HepG2 (cell line): Measurements from ENCODE around the gene SAAL1. TPM values are rescaled to one million over a fixed set of nuclear protein-coding genes. Genes with fewer than 3 reads are reported as not detected.

Source experiments
- CHCHD3 ChIP-seq: sonication (generic); formaldehyde crosslinking; IDR thresholded peaks from 2 replicates; pipeline ENCODE4 v1.8.0; 2022; ENCODE audit warnings: mild to moderate bottlenecking, missing genetic modification reagents, moderate library complexity
- EP300 ChIP-seq, 3 experiments: sonication (generic) in 1 of 3; formaldehyde crosslinking in 1 of 3; IDR thresholded peaks; 2 replicates each; pipeline versions ENCODE4 v1.5.1 to v1.6.1; 2011 to 2020; ENCODE audit warnings: low read depth in 2 of 3, low read length in 2 of 3, borderline replicate concordance in 1 of 3, improper control_type of control experiment in 1 of 3, mild to moderate bottlenecking in 1 of 3, missing genetic modification reagents in 1 of 3, moderate library complexity in 1 of 3
- FOXP1 ChIP-seq, 2 experiments: fragments of 450-650 bp in 1 of 2; IDR thresholded peaks; 2 replicates each; pipeline ENCODE4 v1.6.1; 2017 to 2018; ENCODE audit warnings: antibody characterized with exemption in 1 of 2
- KMT2B ChIP-seq: IDR thresholded peaks from 2 replicates; pipeline ENCODE4 v1.6.1; 2016; ENCODE audit warnings: missing genetic modification reagents, missing compliant biosample characterization
- MIXL1 ChIP-seq: IDR thresholded peaks from 2 replicates; pipeline ENCODE4 v1.6.1; 2016
- MLLT10 ChIP-seq: sonication (generic); formaldehyde crosslinking; IDR thresholded peaks from 2 replicates; pipeline ENCODE4 v1.4.0; 2020; ENCODE audit warnings: missing genetic modification reagents
- NBN ChIP-seq: fragments of 450-650 bp; conservative IDR thresholded peaks from 2 replicates; pipeline ENCODE4 v1.6.1; 2017
- RBM39 ChIP-seq: fragments of 200-400 bp; formaldehyde crosslinking; IDR thresholded peaks from one replicate; pipeline ENCODE4 v1.6.1; 2018; ENCODE audit warnings: antibody characterized with exemption, mild to moderate bottlenecking, low read depth, low read length; ENCODE audit not compliant: poor library complexity, severe bottlenecking
- SOX13 ChIP-seq, 3 experiments: fragments of 450-650 bp in 1 of 3; sonication (generic) in 1 of 3; formaldehyde crosslinking in 1 of 3; IDR thresholded peaks in 2 of 3; conservative IDR thresholded peaks in 1 of 3; 2 replicates each; pipeline versions ENCODE4 v1.5.0 to v1.6.1; 2016 to 2020; ENCODE audit warnings: antibody characterized with exemption in 1 of 3, mild to moderate bottlenecking in 1 of 3, missing compliant biosample characterization in 1 of 3, missing genetic modification reagents in 1 of 3, moderate library complexity in 1 of 3
- SOX6 ChIP-seq, 2 experiments: fragments of 450-650 bp in 1 of 2; sonication (generic) in 1 of 2; formaldehyde crosslinking in 1 of 2; IDR thresholded peaks; 2 replicates each; pipeline versions ENCODE4 v1.4.0 to v1.6.1; 2017 to 2020; ENCODE audit warnings: antibody characterized with exemption in 1 of 2, mild to moderate bottlenecking in 1 of 2, missing genetic modification reagents in 1 of 2
- TGIF2 ChIP-seq: IDR thresholded peaks from 2 replicates; pipeline ENCODE4 v1.6.1; 2016; ENCODE audit warnings: control low read depth, missing compliant biosample characterization
- YEATS2 ChIP-seq: sonication (generic); formaldehyde crosslinking; IDR thresholded peaks from 2 replicates; pipeline ENCODE4 v1.4.0; 2020; ENCODE audit warnings: missing genetic modification reagents, borderline replicate concordance
- ZNF230 ChIP-seq: sonication (generic); formaldehyde crosslinking; IDR thresholded peaks from 2 replicates; pipeline ENCODE4 v1.4.0; 2020; ENCODE audit warnings: mild to moderate bottlenecking, missing genetic modification reagents
- ZNF263 ChIP-seq: sonication (generic); formaldehyde crosslinking; IDR thresholded peaks from 2 replicates; pipeline ENCODE4 v1.4.0; 2020; ENCODE audit warnings: missing genetic modification reagents
- ZNF564 ChIP-seq: sonication (generic); formaldehyde crosslinking; IDR thresholded peaks from 2 replicates; pipeline ENCODE4 v1.8.1; 2023; ENCODE audit warnings: mild to moderate bottlenecking, missing genetic modification reagents
- ZNF567 ChIP-seq: sonication (generic); formaldehyde crosslinking; IDR thresholded peaks from 2 replicates; pipeline ENCODE4 v1.8.1; 2023; ENCODE audit warnings: mild to moderate bottlenecking, missing genetic modification reagents, borderline replicate concordance
- ZNF607 ChIP-seq: sonication (generic); formaldehyde crosslinking; IDR thresholded peaks from 2 replicates; pipeline ENCODE4 v1.5.1; 2020; ENCODE audit warnings: missing genetic modification reagents, mild to moderate bottlenecking, borderline replicate concordance
- ZNF660 ChIP-seq: sonication (generic); formaldehyde crosslinking; IDR thresholded peaks from 2 replicates; pipeline ENCODE4 v1.5.1; 2020; ENCODE audit warnings: mild to moderate bottlenecking, low read depth, missing genetic modification reagents, borderline replicate concordance
- ZNF761 ChIP-seq: sonication (generic); formaldehyde crosslinking; conservative IDR thresholded peaks from 2 replicates; pipeline ENCODE4 v1.4.0; 2020; ENCODE audit warnings: mild to moderate bottlenecking, missing genetic modification reagents
- ZNF792 ChIP-seq: IDR thresholded peaks from 2 replicates; pipeline ENCODE4 v1.6.1; 2016
- polyA plus RNA-seq, 8 experiments: library from polyadenylated mRNA; depleted of rRNA in 3 of 8; stranded (reverse) in 7 of 8; unstranded in 1 of 8; fragments of >200 nt; fragmentation: Illumina TruSeq in 4 of 8; extraction: Trizol in 4 of 8; gene quantifications; 2 replicates each; pipeline versions ENCODE4 v1.2.1 to v1.2.3, GENCODE V29; 2011 to 2016; ENCODE audit warnings: low read depth in 4 of 8, missing spikeins in 1 of 8, mixed read lengths in 1 of 8; ENCODE audit not compliant: insufficient read depth in 1 of 8
- total RNA-seq, 5 experiments: library from RNA; depleted of rRNA; stranded (reverse); fragments of >200 nt; fragmentation: Illumina TruSeq; extraction: Trizol; gene quantifications; 2 replicates each; pipeline ENCODE4 v1.2.3, GENCODE V29; 2016; ENCODE audit warnings: low read depth in 1 of 5
- TF ChIP-seq, protein P1 (sequence below): sonication (generic); formaldehyde crosslinking; IDR thresholded peaks from 2 replicates; pipeline ENCODE4 v1.9.0; 2022; ENCODE audit warnings: missing genetic modification reagents, mild to moderate bottlenecking, borderline replicate concordance
- TF ChIP-seq, protein P2 (sequence below): sonication (generic); formaldehyde crosslinking; IDR thresholded peaks from 2 replicates; pipeline ENCODE4 v1.5.0; 2020; ENCODE audit warnings: mild to moderate bottlenecking, missing genetic modification reagents
- TF ChIP-seq, protein P3 (sequence below): sonication (generic); formaldehyde crosslinking; IDR thresholded peaks from 2 replicates; pipeline ENCODE4 v1.4.0; 2020; ENCODE audit warnings: missing genetic modification reagents, mild to moderate bottlenecking, borderline replicate concordance

SAAL1 gene
- total and polyA plus RNA-seq, 2 of the 13 experiments (the other 11 are each of a cell fraction or from before 2014, with no cell fraction given), result 16.5 to 46.0 TPM

DNA sequence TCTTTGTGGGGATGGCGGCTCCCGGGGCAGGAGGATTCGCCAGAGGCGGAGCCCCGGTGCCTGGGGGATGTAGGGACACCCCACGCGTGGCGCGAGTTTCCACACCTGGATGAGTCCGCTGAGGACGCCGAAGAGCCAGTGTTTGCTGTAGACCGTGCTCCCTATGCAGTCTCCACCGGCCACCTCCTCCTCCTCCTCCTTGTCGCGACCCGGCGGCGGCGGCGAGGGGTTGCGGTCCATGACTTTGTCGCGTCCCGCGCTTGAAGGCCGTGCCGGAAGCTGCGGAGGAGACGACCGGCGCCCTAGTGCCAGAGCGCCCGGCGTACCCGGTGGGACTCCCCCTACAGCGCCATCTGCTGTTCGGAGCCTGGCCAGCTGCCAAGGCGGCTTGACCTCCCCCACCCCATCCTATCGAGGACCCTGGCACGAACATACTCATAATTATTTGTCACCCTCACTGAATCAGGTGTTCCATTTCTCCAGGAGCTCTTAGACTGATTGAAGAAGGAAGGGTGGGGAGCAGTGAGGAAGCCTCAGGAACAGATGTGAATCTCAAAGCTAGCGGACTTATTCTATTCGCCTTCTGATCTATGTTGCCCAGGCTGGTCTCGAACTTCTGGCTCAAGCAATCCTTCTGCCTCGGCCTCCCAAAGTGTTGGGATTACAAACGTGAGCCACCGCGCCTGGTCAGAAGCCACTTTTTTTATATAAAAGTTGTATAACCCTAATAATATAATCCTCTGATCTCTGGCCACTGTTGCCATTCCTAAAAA, at the start of gene SAAL1 (continued):
- TF ChIP-seq FOXP1 (IDR thresholded peaks at IDR 0.05) (no peak), FOXP1 (CRISPR knock-in tag; IDR thresholded peaks at IDR 0.05) (no peak), MIXL1 (CRISPR knock-in tag) (no peak), KMT2B (peak; percentile 97), ZNF564 (CRISPR knock-in tag) (peak; percentile 52; the same call in 1 of the 2 replicates), SOX6 (IDR thresholded peaks at IDR 0.05) (no peak), SOX6 (CRISPR knock-in tag; IDR thresholded peaks at IDR 0.05) (peak; percentile 75), ZNF660 (no peak), YEATS2 (CRISPR knock-in tag) (peak; percentile 86), ZNF263 (CRISPR knock-in tag) (peak; percentile 89), RBM39 (peak; percentile 71), ZNF607 (CRISPR knock-in tag) (no peak), NBN (no peak), ZNF230 (CRISPR knock-in tag) (no peak), ZNF567 (no peak), SOX13 (IDR thresholded peaks at IDR 0.05) (no peak), SOX13 (CRISPR knock-in tag; conservative IDR thresholded peaks at IDR 0.05 in 1 of 2, IDR thresholded peaks at IDR 0.05 in 1 of 2) (peak in 1 of 2 experiments; percentile 60; a peak in 2 of 4 replicates), ZNF761 (CRISPR knock-in tag) (peak; percentile 78; the same call in 1 of the 2 replicates), TGIF2 (CRISPR knock-in tag) (no peak), EP300 (IDR thresholded peaks at IDR 0.05; ENCODE audit: low read depth in 2 of 2, low read length in 2 of 2) (no peak), EP300 (CRISPR knock-in tag; IDR thresholded peaks at IDR 0.05; ENCODE audit: borderline replicate concordance) (no peak), CHCHD3 (CRISPR knock-in tag) (0 out of 2 replicates have a peak, but pooled peaks have one; percentile 66), ZNF792 (peak; percentile 95), MLLT10 (CRISPR knock-in tag) (no peak)
- TF ChIP-seq, protein P1, sequence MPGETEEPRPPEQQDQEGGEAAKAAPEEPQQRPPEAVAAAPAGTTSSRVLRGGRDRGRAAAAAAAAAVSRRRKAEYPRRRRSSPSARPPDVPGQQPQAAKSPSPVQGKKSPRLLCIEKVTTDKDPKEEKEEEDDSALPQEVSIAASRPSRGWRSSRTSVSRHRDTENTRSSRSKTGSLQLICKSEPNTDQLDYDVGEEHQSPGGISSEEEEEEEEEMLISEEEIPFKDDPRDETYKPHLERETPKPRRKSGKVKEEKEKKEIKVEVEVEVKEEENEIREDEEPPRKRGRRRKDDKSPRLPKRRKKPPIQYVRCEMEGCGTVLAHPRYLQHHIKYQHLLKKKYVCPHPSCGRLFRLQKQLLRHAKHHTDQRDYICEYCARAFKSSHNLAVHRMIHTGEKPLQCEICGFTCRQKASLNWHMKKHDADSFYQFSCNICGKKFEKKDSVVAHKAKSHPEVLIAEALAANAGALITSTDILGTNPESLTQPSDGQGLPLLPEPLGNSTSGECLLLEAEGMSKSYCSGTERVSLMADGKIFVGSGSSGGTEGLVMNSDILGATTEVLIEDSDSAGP (CRISPR knock-in tag), result peak; percentile 95
- TF ChIP-seq, protein P2, sequence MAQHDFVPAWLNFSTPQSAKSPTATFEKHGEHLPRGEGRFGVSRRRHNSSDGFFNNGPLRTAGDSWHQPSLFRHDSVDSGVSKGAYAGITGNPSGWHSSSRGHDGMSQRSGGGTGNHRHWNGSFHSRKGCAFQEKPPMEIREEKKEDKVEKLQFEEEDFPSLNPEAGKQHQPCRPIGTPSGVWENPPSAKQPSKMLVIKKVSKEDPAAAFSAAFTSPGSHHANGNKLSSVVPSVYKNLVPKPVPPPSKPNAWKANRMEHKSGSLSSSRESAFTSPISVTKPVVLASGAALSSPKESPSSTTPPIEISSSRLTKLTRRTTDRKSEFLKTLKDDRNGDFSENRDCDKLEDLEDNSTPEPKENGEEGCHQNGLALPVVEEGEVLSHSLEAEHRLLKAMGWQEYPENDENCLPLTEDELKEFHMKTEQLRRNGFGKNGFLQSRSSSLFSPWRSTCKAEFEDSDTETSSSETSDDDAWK (CRISPR knock-in tag), result no peak
- TF ChIP-seq, protein P3, sequence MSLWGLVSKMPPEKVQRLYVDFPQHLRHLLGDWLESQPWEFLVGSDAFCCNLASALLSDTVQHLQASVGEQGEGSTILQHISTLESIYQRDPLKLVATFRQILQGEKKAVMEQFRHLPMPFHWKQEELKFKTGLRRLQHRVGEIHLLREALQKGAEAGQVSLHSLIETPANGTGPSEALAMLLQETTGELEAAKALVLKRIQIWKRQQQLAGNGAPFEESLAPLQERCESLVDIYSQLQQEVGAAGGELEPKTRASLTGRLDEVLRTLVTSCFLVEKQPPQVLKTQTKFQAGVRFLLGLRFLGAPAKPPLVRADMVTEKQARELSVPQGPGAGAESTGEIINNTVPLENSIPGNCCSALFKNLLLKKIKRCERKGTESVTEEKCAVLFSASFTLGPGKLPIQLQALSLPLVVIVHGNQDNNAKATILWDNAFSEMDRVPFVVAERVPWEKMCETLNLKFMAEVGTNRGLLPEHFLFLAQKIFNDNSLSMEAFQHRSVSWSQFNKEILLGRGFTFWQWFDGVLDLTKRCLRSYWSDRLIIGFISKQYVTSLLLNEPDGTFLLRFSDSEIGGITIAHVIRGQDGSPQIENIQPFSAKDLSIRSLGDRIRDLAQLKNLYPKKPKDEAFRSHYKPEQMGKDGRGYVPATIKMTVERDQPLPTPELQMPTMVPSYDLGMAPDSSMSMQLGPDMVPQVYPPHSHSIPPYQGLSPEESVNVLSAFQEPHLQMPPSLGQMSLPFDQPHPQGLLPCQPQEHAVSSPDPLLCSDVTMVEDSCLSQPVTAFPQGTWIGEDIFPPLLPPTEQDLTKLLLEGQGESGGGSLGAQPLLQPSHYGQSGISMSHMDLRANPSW (CRISPR knock-in tag), result no peak
